Measurements from ENCODE around the gene CDC14B.
"Not testable (repeated sequence)": the region's sequence is repeated elsewhere in the genome, so short reads cannot be mapped to it uniquely, and the experiment has no call there.

The CDC14B gene

GRCh38 chr9:96619491-96620180 lies at the start of gene CDC14B:
CDC14B (minus strand) TSS chr9:96619843; CDS start chr9:96619378, 465 bp downstream.
- Histone ChIP-seq H3K4me3 (ENCODE audit: low read length) (peak within 1 kb of the TSS; percentile 65), H3K27me3 (ENCODE audit: control insufficient read depth, insufficient read depth, low read length) (peaks cover 20% of the 10 kb centered on the region), H3K36me3 (ENCODE audit: control insufficient read depth, low read depth, low read length) (no peaks in the 10 kb centered on the region), H3K9ac (ENCODE audit: low read length) (peak within 1 kb of the TSS; percentile 19), H3K27ac (ENCODE audit: low read length) (no peak within 1 kb of the TSS), H3K4me1 (ENCODE audit: control insufficient read depth, low read depth, low read length) (peaks cover 16% of the 10 kb centered on the region), H3K9me3 (ENCODE audit: control insufficient read depth, low read depth, low read length) (no peaks in the 10 kb centered on the region)

GRCh38 chr9:96668868-96669534 lies 49.4 kb upstream of the CDC14B start:
- no peak overlapping the region for H3K9ac ChIP-seq (ENCODE audit: low read length)
- H3K4me1 ChIP-seq (ENCODE audit: control insufficient read depth, low read depth, low read length) = no peaks in the 10 kb centered on the region
- H3K27me3 ChIP-seq (ENCODE audit: control insufficient read depth, insufficient read depth, low read length) = no peaks in the 10 kb centered on the region
- no peak overlapping the region for H3K4me3 ChIP-seq (ENCODE audit: low read length)
- no peaks in the 10 kb centered on the region for H3K36me3 ChIP-seq (ENCODE audit: control insufficient read depth, low read depth, low read length)
- H3K9me3 ChIP-seq (ENCODE audit: control insufficient read depth, low read depth, low read length) = no peaks in the 10 kb centered on the region
- H3K27ac ChIP-seq (ENCODE audit: low read length) = no peak overlapping the region

GRCh38 chr9:96667363-96667728 lies 47.7 kb upstream of the CDC14B start:
- no peaks in the 10 kb centered on the region for H3K36me3 ChIP-seq (ENCODE audit: control insufficient read depth, low read depth, low read length)
- no peaks in the 10 kb centered on the region for H3K9me3 ChIP-seq (ENCODE audit: control insufficient read depth, low read depth, low read length)
- H3K9ac ChIP-seq (ENCODE audit: low read length) = no peak overlapping the region
- H3K4me3 ChIP-seq (ENCODE audit: low read length) = no peak overlapping the region
- H3K27ac ChIP-seq (ENCODE audit: low read length) = no peak overlapping the region
- H3K27me3 ChIP-seq (ENCODE audit: control insufficient read depth, insufficient read depth, low read length) = no peaks in the 10 kb centered on the region
- H3K4me1 ChIP-seq (ENCODE audit: control insufficient read depth, low read depth, low read length) = no peaks in the 10 kb centered on the region

GRCh38 chr9:96666653-96667362 lies 47.2 kb upstream of the CDC14B start:
- not testable (repeated sequence) for H3K27ac ChIP-seq (ENCODE audit: low read length); H3K9ac ChIP-seq (ENCODE audit: low read length)

GRCh38 chr9:96665789-96666188 lies 46.1 kb upstream of the CDC14B start:
- no peak overlapping the region for H3K27ac ChIP-seq (ENCODE audit: low read length)
- no peaks in the 10 kb centered on the region for H3K27me3 ChIP-seq (ENCODE audit: control insufficient read depth, insufficient read depth, low read length)
- no peak overlapping the region for H3K9ac ChIP-seq (ENCODE audit: low read length)
- H3K36me3 ChIP-seq (ENCODE audit: control insufficient read depth, low read depth, low read length) = no peaks in the 10 kb centered on the region
- no peaks in the 10 kb centered on the region for H3K9me3 ChIP-seq (ENCODE audit: control insufficient read depth, low read depth, low read length)
- no peaks in the 10 kb centered on the region for H3K4me1 ChIP-seq (ENCODE audit: control insufficient read depth, low read depth, low read length)
- no peak overlapping the region for H3K4me3 ChIP-seq (ENCODE audit: low read length)

More at GRCh38 chr9:96666653-96667362, 47.2 kb upstream of the CDC14B start:
- H3K4me3 ChIP-seq (ENCODE audit: low read length); H3K9me3 ChIP-seq (ENCODE audit: control insufficient read depth, low read depth, low read length); H3K36me3 ChIP-seq (ENCODE audit: control insufficient read depth, low read depth, low read length); H3K27me3 ChIP-seq (ENCODE audit: control insufficient read depth, insufficient read depth, low read length); H3K4me1 ChIP-seq (ENCODE audit: control insufficient read depth, low read depth, low read length): not testable (repeated sequence)

- H3K27ac ChIP-seq (ENCODE audit: low read length) = no peak overlapping the region
- H3K27me3 ChIP-seq (ENCODE audit: control insufficient read depth, insufficient read depth, low read length) = no peaks in the 10 kb centered on the region
- H3K4me1 ChIP-seq (ENCODE audit: control insufficient read depth, low read depth, low read length) = no peaks in the 10 kb centered on the region
- H3K36me3 ChIP-seq (ENCODE audit: control insufficient read depth, low read depth, low read length) = no peaks in the 10 kb centered on the region
- no peak overlapping the region for H3K4me3 ChIP-seq (ENCODE audit: low read length)
- no peaks in the 10 kb centered on the region for H3K9me3 ChIP-seq (ENCODE audit: control insufficient read depth, low read depth, low read length)
- H3K9ac ChIP-seq (ENCODE audit: low read length) = no peak overlapping the region
Observed at GRCh38 chr9:96663506-96664120, 44.0 kb upstream of the CDC14B start.

- Histone ChIP-seq H3K9me3 (ENCODE audit: control insufficient read depth, low read depth, low read length) (no peaks in the 10 kb centered on the region), H3K4me3 (ENCODE audit: low read length) (no peak overlapping the region), H3K4me1 (ENCODE audit: control insufficient read depth, low read depth, low read length) (no peaks in the 10 kb centered on the region), H3K9ac (ENCODE audit: low read length) (no peak overlapping the region), H3K27ac (ENCODE audit: low read length) (no peak overlapping the region), H3K36me3 (ENCODE audit: control insufficient read depth, low read depth, low read length) (no peaks in the 10 kb centered on the region), H3K27me3 (ENCODE audit: control insufficient read depth, insufficient read depth, low read length) (no peaks in the 10 kb centered on the region)
Observed at GRCh38 chr9:96661711-96662110, 42.1 kb upstream of the CDC14B start.

- no peak overlapping the region for H3K9ac ChIP-seq (ENCODE audit: low read length)
- H3K27me3 ChIP-seq (ENCODE audit: control insufficient read depth, insufficient read depth, low read length) = no peaks in the 10 kb centered on the region
- no peak overlapping the region for H3K4me3 ChIP-seq (ENCODE audit: low read length)
- H3K9me3 ChIP-seq (ENCODE audit: control insufficient read depth, low read depth, low read length) = no peaks in the 10 kb centered on the region
- no peaks in the 10 kb centered on the region for H3K36me3 ChIP-seq (ENCODE audit: control insufficient read depth, low read depth, low read length)
- no peak overlapping the region for H3K27ac ChIP-seq (ENCODE audit: low read length)
- no peaks in the 10 kb centered on the region for H3K4me1 ChIP-seq (ENCODE audit: control insufficient read depth, low read depth, low read length)
Observed at GRCh38 chr9:96660692-96661248, 41.1 kb upstream of the CDC14B start.

GRCh38 chr9:96655198-96655851 lies 35.7 kb upstream of the CDC14B start, which contains the start of gene PRXL2C:
PRXL2C (minus strand) TSS chr9:96655317; CDS start chr9:96655281, 36 bp downstream.
- no peak within 1 kb of the TSS for H3K27ac ChIP-seq (ENCODE audit: low read length)
- H3K9ac ChIP-seq (ENCODE audit: low read length) = peak within 1 kb of the TSS; percentile 51

GRCh38 chr9:96654450-96655197 lies 35.0 kb upstream of the CDC14B start:
- H3K9ac ChIP-seq (ENCODE audit: low read length) = peak overlapping the region; percentile 51
- no peaks in the 10 kb centered on the region for H3K27me3 ChIP-seq (ENCODE audit: control insufficient read depth, insufficient read depth, low read length)
- H3K4me3 ChIP-seq (ENCODE audit: low read length) = peak overlapping the region; percentile 64
- H3K36me3 ChIP-seq (ENCODE audit: control insufficient read depth, low read depth, low read length) = no peaks in the 10 kb centered on the region
- no peak overlapping the region for H3K27ac ChIP-seq (ENCODE audit: low read length)
- peaks cover 3% of the 10 kb centered on the region for H3K4me1 ChIP-seq (ENCODE audit: control insufficient read depth, low read depth, low read length)
- no peaks in the 10 kb centered on the region for H3K9me3 ChIP-seq (ENCODE audit: control insufficient read depth, low read depth, low read length)

More at GRCh38 chr9:96655198-96655851, 35.7 kb upstream of the CDC14B start, which contains the start of gene PRXL2C:
- no peaks in the 10 kb centered on the region for H3K9me3 ChIP-seq (ENCODE audit: control insufficient read depth, low read depth, low read length)
- peaks cover 3% of the 10 kb centered on the region for H3K4me1 ChIP-seq (ENCODE audit: control insufficient read depth, low read depth, low read length)
- H3K4me3 ChIP-seq (ENCODE audit: low read length) = peak within 1 kb of the TSS; percentile 71
- H3K36me3 ChIP-seq (ENCODE audit: control insufficient read depth, low read depth, low read length) = no peaks in the 10 kb centered on the region
- H3K27me3 ChIP-seq (ENCODE audit: control insufficient read depth, insufficient read depth, low read length) = no peaks in the 10 kb centered on the region

Data from iPS-18a (cell line).